ENCODE data around the gene ANKRD13B.

ANKRD13B gene

GRCh38 chr17:29567554-29568330 lies 25.2 kb upstream of the ANKRD13B start:
- Histone ChIP-seq H3K27me3 (no peaks in the 10 kb centered on the region), H3K36me3 (peaks cover 23% of the 10 kb centered on the region), H3K4me3 (peak overlapping the region; percentile 84), H3K4me1 (peaks cover 64% of the 10 kb centered on the region), H3K9ac (peak overlapping the region; percentile 95), H3K9me3 (no peaks in the 10 kb centered on the region), H4K20me1 (peaks cover 42% of the 10 kb centered on the region), H3K4me2 (peak overlapping the region; percentile 97), H3K27ac (peak overlapping the region; percentile 96)
- no peak for TF ChIP-seq Cebpa-rat (IDR thresholded peaks at IDR 0.05)

- peak within 1 kb of the TSS; percentile 84 for H3K4me3 ChIP-seq
- H4K20me1 ChIP-seq, result peaks cover 50% of the 10 kb centered on the region
- H3K9ac ChIP-seq, result peak within 1 kb of the TSS; percentile 95
- no peaks in the 10 kb centered on the region for H3K27me3 ChIP-seq
- peaks cover 27% of the 10 kb centered on the region for H3K36me3 ChIP-seq
- no peak for TF ChIP-seq Cebpa-rat (IDR thresholded peaks at IDR 0.05)
- H3K9me3 ChIP-seq, result no peaks in the 10 kb centered on the region
- H3K4me1 ChIP-seq, result peaks cover 64% of the 10 kb centered on the region
- peak within 1 kb of the TSS; percentile 98 for H3K4me2 ChIP-seq
- peak within 1 kb of the TSS; percentile 96 for H3K27ac ChIP-seq
Observed at GRCh38 chr17:29568331-29569244, 24.3 kb upstream of the ANKRD13B start, which contains the start of gene TP53I13. Gene TP53I13 (plus strand): TSS chr17:29568701. CDS start chr17:29568759, 58 bp downstream.

- peaks cover 53% of the 10 kb centered on the region for H4K20me1 ChIP-seq
- H3K9me3 ChIP-seq, result no peaks in the 10 kb centered on the region
- peaks cover 35% of the 10 kb centered on the region for H3K36me3 ChIP-seq
- no peaks in the 10 kb centered on the region for H3K27me3 ChIP-seq
- no peak for TF ChIP-seq Cebpa-rat (IDR thresholded peaks at IDR 0.05)
- H3K9ac ChIP-seq, result peak overlapping the region; percentile 94
- peak overlapping the region; percentile 94 for H3K27ac ChIP-seq
- peaks cover 64% of the 10 kb centered on the region for H3K4me1 ChIP-seq
- peak overlapping the region; percentile 84 for H3K4me3 ChIP-seq
- peak overlapping the region; percentile 98 for H3K4me2 ChIP-seq
Observed at GRCh38 chr17:29569245-29569950, 23.5 kb upstream of the ANKRD13B start.

GRCh38 chr17:29570521-29570920 lies 22.4 kb upstream of the ANKRD13B start:
- TF ChIP-seq Cebpa-rat (IDR thresholded peaks at IDR 0.05), result no peak
- Histone ChIP-seq H3K4me1 (peaks cover 64% of the 10 kb centered on the region), H3K36me3 (peaks cover 44% of the 10 kb centered on the region), H3K9me3 (no peaks in the 10 kb centered on the region), H3K4me2 (peak overlapping the region; percentile 84), H3K27ac (no peak overlapping the region), H3K27me3 (no peaks in the 10 kb centered on the region), H3K4me3 (no peak overlapping the region), H4K20me1 (peaks cover 59% of the 10 kb centered on the region), H3K9ac (no peak overlapping the region)

GRCh38 chr17:29571486-29571882 lies 21.4 kb upstream of the ANKRD13B start:
- no peaks in the 10 kb centered on the region for H3K27me3 ChIP-seq
- H3K4me1 ChIP-seq, result peaks cover 71% of the 10 kb centered on the region
- peaks cover 53% of the 10 kb centered on the region for H3K36me3 ChIP-seq
- peaks cover 69% of the 10 kb centered on the region for H4K20me1 ChIP-seq
- no peak overlapping the region for H3K27ac ChIP-seq
- H3K4me3 ChIP-seq, result no peak overlapping the region; the same call in 1 of the 2 replicates
- peak overlapping the region; percentile 84 for H3K4me2 ChIP-seq
- H3K9me3 ChIP-seq, result no peaks in the 10 kb centered on the region
- peak overlapping the region; percentile 39 for H3K9ac ChIP-seq
- TF ChIP-seq Cebpa-rat (IDR thresholded peaks at IDR 0.05), result no peak

GRCh38 chr17:29571883-29572681 lies 20.9 kb upstream of the ANKRD13B start:
- no peak for TF ChIP-seq Cebpa-rat (IDR thresholded peaks at IDR 0.05)
- Histone ChIP-seq H3K27me3 (no peaks in the 10 kb centered on the region), H3K27ac (peak overlapping the region; percentile 58; the same call in 1 of the 2 replicates), H4K20me1 (peaks cover 75% of the 10 kb centered on the region), H3K4me2 (peak overlapping the region; percentile 84), H3K4me3 (peak overlapping the region; percentile 40), H3K4me1 (peaks cover 73% of the 10 kb centered on the region), H3K9me3 (no peaks in the 10 kb centered on the region), H3K9ac (peak overlapping the region; percentile 39), H3K36me3 (peaks cover 59% of the 10 kb centered on the region)

GRCh38 chr17:29572691-29573557 lies 20.0 kb upstream of the ANKRD13B start:
- Histone ChIP-seq H3K4me1 (peaks cover 73% of the 10 kb centered on the region), H3K36me3 (peaks cover 68% of the 10 kb centered on the region), H3K27me3 (no peaks in the 10 kb centered on the region), H3K27ac (peak overlapping the region; percentile 58; the same call in 1 of the 2 replicates), H4K20me1 (peaks cover 83% of the 10 kb centered on the region), H3K9ac (peak overlapping the region; percentile 39; the same call in 1 of the 2 replicates), H3K4me2 (peak overlapping the region; percentile 84), H3K9me3 (no peaks in the 10 kb centered on the region), H3K4me3 (peak overlapping the region; percentile 40)
- no peak for TF ChIP-seq Cebpa-rat (IDR thresholded peaks at IDR 0.05)

GRCh38 chr17:29573558-29573869 lies 19.4 kb upstream of the ANKRD13B start:
- peaks cover 73% of the 10 kb centered on the region for H3K36me3 ChIP-seq
- no peak overlapping the region for H3K9ac ChIP-seq
- peaks cover 73% of the 10 kb centered on the region for H3K4me1 ChIP-seq

More at GRCh38 chr17:29573558-29573869, 19.4 kb upstream of the ANKRD13B start:
- Histone ChIP-seq H3K4me3 (no peak overlapping the region), H3K9me3 (no peaks in the 10 kb centered on the region), H4K20me1 (peaks cover 89% of the 10 kb centered on the region), H3K27me3 (no peaks in the 10 kb centered on the region), H3K4me2 (peak overlapping the region; percentile 84), H3K27ac (0 out of 2 replicates have a peak overlapping the region, but pooled peaks have one; percentile 58)
- TF ChIP-seq Cebpa-rat (IDR thresholded peaks at IDR 0.05), result no peak

All from BLaER1 (cell line).